IPS-18c (cell line): ENCODE results near the gene MTERF2.

Source experiments
- H3K4me3 ChIP-seq: 2 replicates; pipeline ENCODE4 v1.7.0; 2013; ENCODE audit warnings: low read depth, mild to moderate bottlenecking, low read length, moderate library complexity; ENCODE audit not compliant: insufficient read depth
- H3K9me3 ChIP-seq: one replicate; pipeline ENCODE4 v1.6.1; 2013; ENCODE audit warnings: mild to moderate bottlenecking, low read length, moderate library complexity; ENCODE audit not compliant: control insufficient read depth, insufficient read depth

MTERF2 gene

GRCh38 chr12:106964526-106964925, 22.4 kb downstream of the MTERF2 start:
- no peak overlapping the region for H3K4me3 ChIP-seq
- H3K9me3 ChIP-seq: no peaks in the 10 kb centered on the region

- H3K9me3 ChIP-seq: no peaks in the 10 kb centered on the region
These were observed 24.7 kb downstream of the MTERF2 start for GRCh38 chr12:106962286-106962685.

GRCh38 chr12:106960443-106960842, 26.5 kb downstream of the MTERF2 start:
- Histone ChIP-seq H3K4me3 (no peak overlapping the region), H3K9me3 (no peaks in the 10 kb centered on the region)

More at GRCh38 chr12:106962286-106962685, 24.7 kb downstream of the MTERF2 start:
- no peak overlapping the region for H3K4me3 ChIP-seq

- H3K4me3 ChIP-seq: no peak overlapping the region
These were observed 29.4 kb downstream of the MTERF2 start for GRCh38 chr12:106957583-106957982.

GRCh38 chr12:106956048-106956578, 30.8 kb downstream of the MTERF2 start:
- Histone ChIP-seq H3K9me3 (peaks cover 2% of the 10 kb centered on the region), H3K4me3 (peak overlapping the region; percentile 92)

More at GRCh38 chr12:106957583-106957982, 29.4 kb downstream of the MTERF2 start:
- H3K9me3 ChIP-seq: peaks cover 2% of the 10 kb centered on the region

GRCh38 chr12:106955377-106956047, 31.4 kb downstream of the MTERF2 start, which contains the start of gene TMEM263:
Gene TMEM263 (plus strand): TSS chr12:106955907. CDS start chr12:106967117, 11,210 bp downstream.
- Histone ChIP-seq H3K9me3 (peaks cover 2% of the 10 kb centered on the region), H3K4me3 (peak within 1 kb of the TSS; percentile 92)

- H3K9me3 ChIP-seq: peaks cover 2% of the 10 kb centered on the region
- H3K4me3 ChIP-seq: peak overlapping the region; percentile 92
These were observed 32.2 kb downstream of the MTERF2 start for GRCh38 chr12:106954462-106955376.

GRCh38 chr12:106953352-106954250, 33.3 kb downstream of the MTERF2 start:
- Histone ChIP-seq H3K9me3 (peaks cover 4% of the 10 kb centered on the region), H3K4me3 (no peak overlapping the region)

GRCh38 chr12:106950591-106950990, 36.4 kb downstream of the MTERF2 start:
- peaks cover 11% of the 10 kb centered on the region for H3K9me3 ChIP-seq
- H3K4me3 ChIP-seq: no peak overlapping the region

- H3K4me3 ChIP-seq: no peak overlapping the region
- peaks cover 12% of the 10 kb centered on the region for H3K9me3 ChIP-seq
These were observed 39.5 kb downstream of the MTERF2 start for GRCh38 chr12:106947461-106947860.

GRCh38 chr12:106945261-106945851, 41.6 kb downstream of the MTERF2 start:
- peaks cover 12% of the 10 kb centered on the region for H3K9me3 ChIP-seq

GRCh38 chr12:106942775-106943174, 44.2 kb downstream of the MTERF2 start:
- peaks cover 10% of the 10 kb centered on the region for H3K9me3 ChIP-seq

More at GRCh38 chr12:106945261-106945851, 41.6 kb downstream of the MTERF2 start:
- no peak overlapping the region for H3K4me3 ChIP-seq

GRCh38 chr12:106941481-106942156, 45.3 kb downstream of the MTERF2 start:
- Histone ChIP-seq H3K9me3 (peaks cover 3% of the 10 kb centered on the region), H3K4me3 (no peak overlapping the region)

More at GRCh38 chr12:106942775-106943174, 44.2 kb downstream of the MTERF2 start:
- no peak overlapping the region for H3K4me3 ChIP-seq

- H3K9me3 ChIP-seq: no peaks in the 10 kb centered on the region
- no peak overlapping the region for H3K4me3 ChIP-seq
These were observed 52.7 kb downstream of the MTERF2 start for GRCh38 chr12:106934277-106934676.
